Trophoblast cell (in vitro differentiated cells and primary cell): Measurements from ENCODE around the gene RPTOR.

Experiments used
- DNase-seq, 2 donors: peaks; one replicate each; pipeline ENCODE4 v3.0.0-alpha.2; 2016
- H2AFZ ChIP-seq: 2 replicates; pipeline ENCODE4 v1.6.1; 2013; ENCODE audit warnings: low read length, moderate library complexity, mild to moderate bottlenecking; ENCODE audit not compliant: insufficient read depth, poor library complexity
- H2AK5ac ChIP-seq: 2 replicates; pipeline ENCODE4 v1.6.1; 2013; ENCODE audit warnings: mild to moderate bottlenecking, low read length
- H2BK120ac ChIP-seq: 2 replicates; pipeline ENCODE4 v1.6.1; 2013; ENCODE audit warnings: low read length, mild to moderate bottlenecking, moderate library complexity; ENCODE audit not compliant: insufficient read depth, poor library complexity
- H2BK12ac ChIP-seq: 2 replicates; pipeline ENCODE4 v1.6.1; 2013; ENCODE audit warnings: mild to moderate bottlenecking, low read length, moderate library complexity
- H2BK5ac ChIP-seq: 2 replicates; pipeline ENCODE4 v1.6.1; 2013; ENCODE audit warnings: low read length, low read depth, moderate library complexity, mild to moderate bottlenecking; ENCODE audit not compliant: poor library complexity
- H3K14ac ChIP-seq: 2 replicates; pipeline ENCODE4 v1.6.1; 2013; ENCODE audit warnings: mild to moderate bottlenecking, low read length
- H3K18ac ChIP-seq: 2 replicates; pipeline ENCODE4 v1.6.1; 2013; ENCODE audit warnings: mild to moderate bottlenecking, low read length
- H3K23ac ChIP-seq: 2 replicates; pipeline ENCODE4 v1.6.1; 2013; ENCODE audit warnings: low read length
- H3K27ac ChIP-seq: 2 replicates; pipeline ENCODE4 v1.5.1; 2013; ENCODE audit warnings: low read depth, mild to moderate bottlenecking, inconsistent platforms, low read length, moderate library complexity
- H3K27me3 ChIP-seq: 2 replicates; pipeline ENCODE4 v1.6.1; 2013; ENCODE audit warnings: inconsistent platforms, mild to moderate bottlenecking, low read length, moderate library complexity; ENCODE audit not compliant: insufficient read depth
- H3K36me3 ChIP-seq, 2 experiments: 1 replicate in 1 of 2; 2 replicates in 1 of 2; pipeline ENCODE4 v1.6.1; 2013; ENCODE audit warnings: low read length in 2 of 2, mild to moderate bottlenecking in 2 of 2, moderate library complexity in 1 of 2; ENCODE audit not compliant: insufficient read depth in 2 of 2, control insufficient read depth in 1 of 2
- H3K4ac ChIP-seq: 2 replicates; pipeline ENCODE4 v1.6.1; 2013; ENCODE audit warnings: low read depth, mild to moderate bottlenecking, low read length, moderate library complexity
- H3K4me1 ChIP-seq, 2 experiments: 1 replicate in 1 of 2; 2 replicates in 1 of 2; pipeline ENCODE4 v1.6.1; 2013; ENCODE audit warnings: low read length in 2 of 2, mild to moderate bottlenecking in 2 of 2, moderate library complexity in 1 of 2; ENCODE audit not compliant: insufficient read depth in 2 of 2, control insufficient read depth in 1 of 2
- H3K4me2 ChIP-seq: 2 replicates; pipeline ENCODE4 v1.6.1; 2013; ENCODE audit warnings: inconsistent platforms, mild to moderate bottlenecking, low read length, moderate library complexity
- H3K4me3 ChIP-seq: 2 replicates; pipeline ENCODE4 v1.5.1; 2013; ENCODE audit warnings: mild to moderate bottlenecking, low read depth, low read length, inconsistent platforms
- H3K79me1 ChIP-seq: one replicate; pipeline ENCODE4 v1.6.1; 2013; ENCODE audit warnings: low read length
- H3K79me2 ChIP-seq: 2 replicates; pipeline ENCODE4 v1.6.1; 2013; ENCODE audit warnings: low read length, mild to moderate bottlenecking; ENCODE audit not compliant: control insufficient read depth, insufficient read depth, poor library complexity
- H3K9ac ChIP-seq: 2 replicates; pipeline ENCODE4 v1.6.1; 2013; ENCODE audit warnings: mild to moderate bottlenecking, low read length
- H3K9me3 ChIP-seq: 2 replicates; pipeline ENCODE4 v1.6.1; 2013; ENCODE audit warnings: low read depth, mild to moderate bottlenecking, control low read depth, inconsistent platforms, low read length; ENCODE audit not compliant: insufficient read depth
- H4K12ac ChIP-seq: 2 replicates; pipeline ENCODE4 v1.6.1; 2013; ENCODE audit warnings: low read depth, mild to moderate bottlenecking, low read length, moderate library complexity
- H4K8ac ChIP-seq: 2 replicates; pipeline ENCODE4 v1.6.1; 2013; ENCODE audit warnings: low read depth, mild to moderate bottlenecking, low read length, moderate library complexity
- H4K91ac ChIP-seq: one replicate; pipeline ENCODE4 v1.6.1; 2013; ENCODE audit warnings: low read depth, mild to moderate bottlenecking, low read length, moderate library complexity
- WGBS: extraction: QIAGEN DNeasy Blood & Tissue Kit; methylation state at CpG from one replicate; pipeline ENCODE4 v1.1.7; 2013; ENCODE audit warnings: missing lambda C conversion rate; ENCODE audit not compliant: insufficient read length, insufficient coverage; ENCODE audit errors: extremely low coverage; 5-methylcytosine and 5-hydroxymethylcytosine counted together

Gene RPTOR

GRCh38 chr17:80935526-80935925 lies 390.9 kb downstream of the RPTOR start:
- Histone ChIP-seq H4K12ac (no peak overlapping the region), H3K14ac (no peak overlapping the region), H3K18ac (no peak overlapping the region), H3K23ac (no peak overlapping the region), H3K4me1 (peaks cover 4 to 5% of the 10 kb centered on the region in 2 experiments), H2AFZ (no peak overlapping the region), H3K9me3 (peaks cover 2% of the 10 kb centered on the region), H3K79me1 (no peaks in the 10 kb centered on the region), H4K8ac (no peak overlapping the region), H3K4ac (no peak overlapping the region), H3K36me3 (no peaks in the 10 kb centered on the region), H2AK5ac (no peak overlapping the region), H3K27ac (no peak overlapping the region), H3K27me3 (no peaks in the 10 kb centered on the region), H2BK120ac (no peak overlapping the region), H3K4me2 (no peak overlapping the region), H2BK12ac (no peak overlapping the region), H3K79me2 (no peaks in the 10 kb centered on the region), H3K4me3 (no peak overlapping the region), H4K91ac (no peak overlapping the region), H3K9ac (no peak overlapping the region), H2BK5ac (no peak overlapping the region)
- DNase-seq: no peak
- WGBS: no CpG with 5 or more reads among the region's 2 CpGs

GRCh38 chr17:80936218-80936617 lies 391.6 kb downstream of the RPTOR start:
- Histone ChIP-seq H3K14ac (no peak overlapping the region), H3K9me3 (peaks cover 2% of the 10 kb centered on the region), H3K23ac (no peak overlapping the region), H3K4me1 (peaks cover 4 to 5% of the 10 kb centered on the region in 2 experiments), H2BK12ac (no peak overlapping the region), H2BK5ac (no peak overlapping the region), H3K36me3 (peaks cover 0 to 4% of the 10 kb centered on the region in 2 experiments), H4K8ac (no peak overlapping the region), H3K4me3 (no peak overlapping the region), H2AK5ac (no peak overlapping the region), H3K27me3 (no peaks in the 10 kb centered on the region), H2BK120ac (no peak overlapping the region), H2AFZ (no peak overlapping the region), H3K4ac (no peak overlapping the region), H3K79me1 (no peaks in the 10 kb centered on the region), H3K9ac (no peak overlapping the region), H3K18ac (no peak overlapping the region), H4K12ac (no peak overlapping the region), H4K91ac (no peak overlapping the region), H3K27ac (no peak overlapping the region), H3K4me2 (no peak overlapping the region), H3K79me2 (no peaks in the 10 kb centered on the region)
- no CpG with 5 or more reads among the region's 4 CpGs for WGBS
- no peak for DNase-seq

GRCh38 chr17:80936723-80937122 lies 392.1 kb downstream of the RPTOR start:
- no peak overlapping the region for H3K14ac ChIP-seq
- no CpG with 5 or more reads among the region's 12 CpGs for WGBS
- H4K91ac ChIP-seq: no peak overlapping the region

GRCh38 chr17:80937462-80938381 lies 393.1 kb downstream of the RPTOR start:
- Histone ChIP-seq H4K91ac (no peak overlapping the region), H3K4me2 (no peak overlapping the region), H2BK120ac (no peak overlapping the region), H3K4me3 (no peak overlapping the region), H3K9me3 (peaks cover 4% of the 10 kb centered on the region), H4K12ac (no peak overlapping the region), H2BK5ac (no peak overlapping the region), H3K18ac (no peak overlapping the region), H2BK12ac (no peak overlapping the region), H3K27ac (no peak overlapping the region), H3K4me1 (no peaks in the 10 kb centered on the region), H3K79me1 (no peaks in the 10 kb centered on the region), H2AFZ (no peak overlapping the region), H3K36me3 (peaks cover 0 to 12% of the 10 kb centered on the region in 2 experiments), H3K9ac (no peak overlapping the region), H3K79me2 (no peaks in the 10 kb centered on the region), H3K4ac (no peak overlapping the region), H4K8ac (no peak overlapping the region), H3K27me3 (no peaks in the 10 kb centered on the region), H3K14ac (no peak overlapping the region), H3K23ac (no peak overlapping the region), H2AK5ac (no peak overlapping the region)
- no peak for DNase-seq
- WGBS: no CpG with 5 or more reads among the region's 28 CpGs

More at GRCh38 chr17:80936723-80937122, 392.1 kb downstream of the RPTOR start:
- Histone ChIP-seq H4K8ac (no peak overlapping the region), H4K12ac (no peak overlapping the region), H3K9ac (no peak overlapping the region), H3K36me3 (peaks cover 0 to 8% of the 10 kb centered on the region in 2 experiments), H3K27ac (no peak overlapping the region), H2BK120ac (no peak overlapping the region), H3K4ac (no peak overlapping the region), H3K27me3 (no peaks in the 10 kb centered on the region), H2BK5ac (no peak overlapping the region), H2AFZ (no peak overlapping the region), H2BK12ac (no peak overlapping the region), H3K4me3 (no peak overlapping the region), H3K9me3 (peaks cover 4% of the 10 kb centered on the region), H3K18ac (no peak overlapping the region), H3K79me1 (no peaks in the 10 kb centered on the region), H3K79me2 (no peaks in the 10 kb centered on the region), H3K4me1 (peaks cover 0 to under 1% of the 10 kb centered on the region in 2 experiments), H3K23ac (no peak overlapping the region), H3K4me2 (no peak overlapping the region), H2AK5ac (no peak overlapping the region)
- DNase-seq: no peak
